K562 (cell line): ENCODE data around the gene DGKK. TPM values are rescaled to one million over a fixed set of nuclear protein-coding genes. Genes with fewer than 3 reads are reported as not detected.

Experiments
- ATAC-seq: fragments of 200-7000 bp; cut with Tn5 transposase; 3 replicates; pipeline ENCODE4 v1.9.1; 2020; ENCODE audit warnings: moderate library complexity
- BruUV-seq: library from RNA; stranded (reverse); fragments of 400-500 nt; replicated peaks from 2 replicates; lab custom pipeline; 2021; lab: Mats Ljungman, UMichigan
- CTCF ChIA-PET: fragments of 300-600 bp; formaldehyde crosslinking; extraction: SDS; loops from one replicate; lab custom pipeline; 2021; ENCODE audit warnings: low intra/inter-chr PET ratio; lab: Yijun Ruan, JAX
- POLR2A ChIA-PET: fragments of 300-600, 350-650 bp; sonication (Branson Sonifier 250); formaldehyde crosslinking; extraction: SDS; loops from one replicate; lab custom pipeline; 2021; ENCODE audit warnings: antibody characterized with exemption, inconsistent platforms; lab: Yijun Ruan, JAX
- DNase-seq, 4 experiments: peaks; one replicate each; pipeline versions ENCODE4 v3.0.0 to v3.0.0-alpha.2; 2011 to 2018; ENCODE audit warnings: low spot score in 3 of 4, mixed read lengths in 3 of 4; ENCODE audit errors: extremely low read depth in 1 of 4
- FAIRE-seq: peaks from 2 replicates; lab custom pipeline; 2011; peaks lifted over from hg19 to GRCh38; lab: Jason Lieb, UNC
- H2AFZ ChIP-seq: 2 replicates; pipeline ENCODE4 v1.6.0; 2011; ENCODE audit warnings: low read depth, low read length, control low read depth, inconsistent platforms
- H3K27ac ChIP-seq: fragments of 200-600 bp; 3 replicates; pipeline ENCODE4 v1.8.0; 2011; ENCODE audit warnings: low read depth, mild to moderate bottlenecking, control low read depth, inconsistent platforms, low read length, moderate library complexity, mixed read lengths; ENCODE audit errors: extremely low read depth
- H3K27me3 ChIP-seq, 2 experiments: fragments of 300-600 bp in 1 of 2; 2 replicates in 1 of 2; 3 replicates in 1 of 2; pipeline versions ENCODE4 v1.6.0 to v1.8.0; 2011; ENCODE audit warnings: inconsistent platforms in 2 of 2, low read length in 2 of 2, mild to moderate bottlenecking in 1 of 2, mixed read lengths in 1 of 2, moderate library complexity in 1 of 2; ENCODE audit not compliant: control insufficient read depth in 2 of 2, insufficient read depth in 2 of 2
- H3K36me3 ChIP-seq: fragments of 300-600 bp; 3 replicates; pipeline ENCODE4 v1.8.0; 2011; ENCODE audit warnings: mild to moderate bottlenecking, low read length, inconsistent platforms; ENCODE audit not compliant: control insufficient read depth, insufficient read depth
- H3K4me1 ChIP-seq, 2 experiments: fragments of 200-600 bp in 1 of 2; replicated peaks in 1 of 2; 2 replicates in 1 of 2; 3 replicates in 1 of 2; pipeline versions ENCODE4 v1.5.1 to v1.8.0; 2011; ENCODE audit warnings: inconsistent platforms in 2 of 2, low read length in 2 of 2, mild to moderate bottlenecking in 1 of 2, mixed read lengths in 1 of 2, moderate library complexity in 1 of 2; ENCODE audit not compliant: control insufficient read depth in 2 of 2, insufficient read depth in 2 of 2
- H3K4me2 ChIP-seq: 2 replicates; pipeline ENCODE4 v1.6.1; 2011; ENCODE audit warnings: low read length, control low read depth, inconsistent platforms, mixed read lengths; ENCODE audit not compliant: insufficient read depth
- H3K4me3 ChIP-seq: fragments of 200-600 bp; sonication (generic), shearing (Covaris generic); 2 replicates; pipeline ENCODE4 v1.5.1; 2016; ENCODE audit warnings: control low read depth, inconsistent platforms
- H3K79me2 ChIP-seq: fragments of 200-600 bp; 3 replicates; pipeline ENCODE4 v1.8.0; 2011; ENCODE audit warnings: low read length, inconsistent platforms; ENCODE audit not compliant: control insufficient read depth, insufficient read depth
- H3K9ac ChIP-seq, 2 experiments: 2 replicates each; pipeline versions ENCODE4 v1.6.0 to v1.6.1; 2011; ENCODE audit warnings: low read depth in 2 of 2, low read length in 2 of 2, control low read depth in 1 of 2, inconsistent platforms in 1 of 2, mild to moderate bottlenecking in 1 of 2, mixed read lengths in 1 of 2; ENCODE audit not compliant: insufficient read depth in 1 of 2
- H3K9me1 ChIP-seq: one replicate; pipeline ENCODE4 v1.6.0; 2011; ENCODE audit warnings: inconsistent platforms, mild to moderate bottlenecking, low read length, moderate library complexity; ENCODE audit not compliant: control insufficient read depth, insufficient read depth
- H3K9me3 ChIP-seq: replicated peaks from 2 replicates; pipeline ENCODE4 v1.5.1; 2011; ENCODE audit warnings: low read depth, low read length, inconsistent platforms; ENCODE audit not compliant: control insufficient read depth, insufficient read depth
- H4K20me1 ChIP-seq: replicated peaks from 2 replicates; pipeline ENCODE4 v1.6.1; 2011; ENCODE audit warnings: low read length, inconsistent platforms, mixed read lengths; ENCODE audit not compliant: control insufficient read depth, insufficient read depth
- BMI1 ChIP-seq: fragments of 150-350 bp; IDR thresholded peaks from 2 replicates; pipeline ENCODE4 v1.6.1; 2014; ENCODE audit warnings: low read length
- CBX5 ChIP-seq: IDR thresholded peaks from 2 replicates; pipeline ENCODE4 v1.6.1; 2014; ENCODE audit warnings: low read depth, borderline replicate concordance
- ELF1 ChIP-seq: fragments of 200-800 bp; sonication (Bioruptor generic); IDR thresholded peaks from 2 replicates; pipeline ENCODE4 v1.6.1; 2016; ENCODE audit warnings: missing genetic modification characterization, missing compliant biosample characterization
- JUNB ChIP-seq: fragments of 450-650 bp; formaldehyde crosslinking; conservative IDR thresholded peaks from 2 replicates; pipeline ENCODE4 v1.4.0; 2020; ENCODE audit warnings: mild to moderate bottlenecking
- LARP7 ChIP-seq: fragments of 450-650 bp; IDR thresholded peaks from 2 replicates; pipeline ENCODE4 v1.6.1; 2016
- PML ChIP-seq: IDR thresholded peaks from 2 replicates; pipeline ENCODE4 v1.6.1; 2012; ENCODE audit warnings: low read length, inconsistent platforms
- POLR2H ChIP-seq: IDR thresholded peaks from 2 replicates; pipeline ENCODE4 v1.6.1; 2016; ENCODE audit warnings: missing genetic modification characterization, low read depth, mild to moderate bottlenecking, control low read depth, missing compliant biosample characterization, moderate library complexity
- WGBS: fragments of 100-300 bp; shearing (Covaris generic); methylation state at CpG from one replicate; pipeline ENCODE4 v1.1.6; 2016; ENCODE audit warnings: low coverage, mixed read lengths; ENCODE audit not compliant: insufficient coverage; ENCODE audit errors: missing lambda C conversion rate; 5-methylcytosine and 5-hydroxymethylcytosine counted together
- in situ Hi-C: fragments of 300-500 bp; cut with MboI; formaldehyde crosslinking; loops from 4 replicates; pipeline ENCODE4 v1.15.0; 2018; ENCODE audit warnings: inconsistent platforms, mixed read lengths
- intact Hi-C: fragments of 100-400 bp; cut with micrococcal nuclease; formaldehyde crosslinking; loops from 2 replicates; pipeline ENCODE4 v1.14.2; 2022
- polyA plus RNA-seq, 8 experiments: library from polyadenylated mRNA; depleted of rRNA in 4 of 8; stranded (reverse) in 5 of 8; unstranded in 3 of 8; fragments of >200 nt; fragmentation: Nextera tagmentation in 2 of 8; fragmentation: Illumina TruSeq in 1 of 8; extraction: Ambion mirVana in 2 of 8; extraction: Trizol in 1 of 8; gene quantifications; 2 replicates each; pipeline versions ENCODE4 v1.2.1 to v1.2.3, GENCODE V29; 2011 to 2014; ENCODE audit warnings: inconsistent platforms in 1 of 8, missing spikeins in 1 of 8
- total RNA-seq, 7 experiments: library from RNA; depleted of rRNA in 6 of 7; stranded (reverse); fragments of >200 nt in 6 of 7; fragmentation: Illumina TruSeq in 2 of 7; extraction: Trizol in 2 of 7; gene quantifications; 2 replicates each; pipeline versions ENCODE4 v1.2.1 to v1.2.3, GENCODE V29; 2011 to 2021; ENCODE audit warnings: low replicate concordance in 1 of 7
- TF ChIP-seq, protein P1 (sequence below): sonication (generic); formaldehyde crosslinking; IDR thresholded peaks from 2 replicates; pipeline ENCODE4 v1.8.0; 2023; ENCODE audit warnings: mild to moderate bottlenecking, missing genetic modification reagents
- TF ChIP-seq, protein P2 (sequence below): fragments of 450-650 bp; formaldehyde crosslinking; IDR thresholded peaks from 2 replicates; pipeline ENCODE4 v1.4.0; 2022; ENCODE audit warnings: missing genetic modification characterization

DGKK gene
- total and polyA plus RNA-seq, 9 of the 15 experiments (the other 6 are each of a cell fraction or from before 2014, with no cell fraction given), result not detected

DNA sequence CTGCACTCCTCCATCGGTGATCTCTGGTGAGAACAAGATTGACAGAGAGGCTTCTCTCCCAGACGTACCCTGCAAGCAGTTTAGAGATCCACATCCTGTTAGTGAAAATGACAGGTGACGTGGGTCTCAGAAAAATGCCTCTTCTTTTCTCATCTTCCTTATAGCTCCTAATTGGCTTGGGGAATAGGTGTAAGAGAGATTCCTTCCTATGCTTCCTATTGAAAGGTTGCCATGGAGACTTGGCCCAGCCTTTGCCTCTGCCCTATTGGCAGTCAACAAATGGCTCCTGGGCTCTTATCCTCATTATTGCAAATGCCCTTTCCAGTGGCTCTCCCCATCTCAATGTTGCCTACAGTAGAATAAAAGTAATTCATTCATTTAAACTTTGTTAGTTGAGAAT lies 26.5 kb upstream of the DGKK start (continued):
- TF ChIP-seq, protein P1, sequence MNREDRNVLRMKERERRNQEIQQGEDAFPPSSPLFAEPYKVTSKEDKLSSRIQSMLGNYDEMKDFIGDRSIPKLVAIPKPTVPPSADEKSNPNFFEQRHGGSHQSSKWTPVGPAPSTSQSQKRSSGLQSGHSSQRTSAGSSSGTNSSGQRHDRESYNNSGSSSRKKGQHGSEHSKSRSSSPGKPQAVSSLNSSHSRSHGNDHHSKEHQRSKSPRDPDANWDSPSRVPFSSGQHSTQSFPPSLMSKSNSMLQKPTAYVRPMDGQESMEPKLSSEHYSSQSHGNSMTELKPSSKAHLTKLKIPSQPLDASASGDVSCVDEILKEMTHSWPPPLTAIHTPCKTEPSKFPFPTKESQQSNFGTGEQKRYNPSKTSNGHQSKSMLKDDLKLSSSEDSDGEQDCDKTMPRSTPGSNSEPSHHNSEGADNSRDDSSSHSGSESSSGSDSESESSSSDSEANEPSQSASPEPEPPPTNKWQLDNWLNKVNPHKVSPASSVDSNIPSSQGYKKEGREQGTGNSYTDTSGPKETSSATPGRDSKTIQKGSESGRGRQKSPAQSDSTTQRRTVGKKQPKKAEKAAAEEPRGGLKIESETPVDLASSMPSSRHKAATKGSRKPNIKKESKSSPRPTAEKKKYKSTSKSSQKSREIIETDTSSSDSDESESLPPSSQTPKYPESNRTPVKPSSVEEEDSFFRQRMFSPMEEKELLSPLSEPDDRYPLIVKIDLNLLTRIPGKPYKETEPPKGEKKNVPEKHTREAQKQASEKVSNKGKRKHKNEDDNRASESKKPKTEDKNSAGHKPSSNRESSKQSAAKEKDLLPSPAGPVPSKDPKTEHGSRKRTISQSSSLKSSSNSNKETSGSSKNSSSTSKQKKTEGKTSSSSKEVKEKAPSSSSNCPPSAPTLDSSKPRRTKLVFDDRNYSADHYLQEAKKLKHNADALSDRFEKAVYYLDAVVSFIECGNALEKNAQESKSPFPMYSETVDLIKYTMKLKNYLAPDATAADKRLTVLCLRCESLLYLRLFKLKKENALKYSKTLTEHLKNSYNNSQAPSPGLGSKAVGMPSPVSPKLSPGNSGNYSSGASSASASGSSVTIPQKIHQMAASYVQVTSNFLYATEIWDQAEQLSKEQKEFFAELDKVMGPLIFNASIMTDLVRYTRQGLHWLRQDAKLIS (CRISPR knock-in tag), result no peak
- TF ChIP-seq PML, result no peak
- TF ChIP-seq POLR2H, result no peak
- TF ChIP-seq, protein P2, sequence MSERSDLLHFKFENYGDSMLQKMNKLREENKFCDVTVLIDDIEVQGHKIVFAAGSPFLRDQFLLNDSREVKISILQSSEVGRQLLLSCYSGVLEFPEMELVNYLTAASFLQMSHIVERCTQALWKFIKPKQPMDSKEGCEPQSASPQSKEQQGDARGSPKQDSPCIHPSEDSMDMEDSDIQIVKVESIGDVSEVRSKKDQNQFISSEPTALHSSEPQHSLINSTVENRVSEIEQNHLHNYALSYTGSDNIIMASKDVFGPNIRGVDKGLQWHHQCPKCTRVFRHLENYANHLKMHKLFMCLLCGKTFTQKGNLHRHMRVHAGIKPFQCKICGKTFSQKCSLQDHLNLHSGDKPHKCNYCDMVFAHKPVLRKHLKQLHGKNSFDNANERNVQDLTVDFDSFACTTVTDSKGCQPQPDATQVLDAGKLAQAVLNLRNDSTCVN (CRISPR knock-in tag), result no peak

DNA sequence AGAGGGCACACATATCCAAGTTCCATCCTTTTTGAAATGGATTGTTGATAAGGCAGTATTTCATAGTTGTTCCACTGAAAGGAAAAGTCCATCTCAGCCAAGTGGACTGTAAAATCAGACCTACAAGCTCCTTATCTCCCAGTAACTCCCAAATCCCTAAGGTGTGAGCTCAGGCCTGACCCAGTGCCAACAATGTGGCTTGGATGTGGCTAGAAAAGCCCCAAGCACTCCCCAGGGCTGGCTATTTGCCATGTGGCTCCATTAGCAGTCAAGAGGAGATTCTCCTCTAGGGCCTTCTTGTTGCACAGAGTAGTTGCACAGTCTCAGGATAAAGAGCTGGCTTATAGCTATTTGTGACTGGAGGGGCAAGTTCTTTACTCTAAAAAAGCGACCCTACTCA lies 25.0 kb upstream of the DGKK start:
- H4K20me1 ChIP-seq, result no peaks in the 10 kb centered on the region
- ChIA-PET CTCF (no interaction called here), POLR2A (no interaction called here)
- no peak for TF ChIP-seq BMI1
- no peak for TF ChIP-seq LARP7
- TF ChIP-seq CBX5, result no peak
- no peak for TF ChIP-seq ELF1 (tag)
- no peak for TF ChIP-seq JUNB (CRISPR knock-in tag)
- ATAC-seq (no peak), DNase-seq (no peak), FAIRE-seq (no peak)
- no peak overlapping the region for H3K4me2 ChIP-seq
- no peak overlapping the region for H3K4me3 ChIP-seq
- BruUV-seq, result no TSS peak
- H3K9me1 ChIP-seq, result no peaks in the 10 kb centered on the region
- H3K4me1 ChIP-seq, result no peaks in the 10 kb centered on the region
- no peaks in the 10 kb centered on the region for H3K27me3 ChIP-seq
- H2AFZ ChIP-seq, result no peak overlapping the region
- in situ Hi-C loops, result no loop called here
- no peaks in the 10 kb centered on the region for H3K9me3 ChIP-seq
- intact Hi-C loops, result no loop called here
- 0% methylated on average over 1 of the region's 1 CpG for WGBS
- H3K9ac ChIP-seq, result no peak overlapping the region
- no peaks in the 10 kb centered on the region for H3K36me3 ChIP-seq
- no peak overlapping the region for H3K27ac ChIP-seq
- no peaks in the 10 kb centered on the region for H3K79me2 ChIP-seq
